ENCODE measurements around the gene WNT5A.
"Not testable (repeated sequence)": the region's sequence is repeated elsewhere in the genome, so short reads cannot be mapped to it uniquely, and the experiment has no call there.

Gene WNT5A

GRCh38 chr3:55505102-55505501 lies 18.0 kb upstream of the WNT5A start:
- not testable (repeated sequence) for DNase-seq

- DNase-seq, result no peak
These were observed 14.8 kb upstream of the WNT5A start for GRCh38 chr3:55501905-55502304.

- no peak for DNase-seq
These were observed 13.6 kb upstream of the WNT5A start for GRCh38 chr3:55500555-55501330.

GRCh38 chr3:55498520-55498919 lies 11.4 kb upstream of the WNT5A start:
- DNase-seq, result no peak

GRCh38 chr3:55497250-55497649 lies 10.1 kb upstream of the WNT5A start:
- DNase-seq, result no peak

- no peak for DNase-seq
These were observed 7.9 kb upstream of the WNT5A start for GRCh38 chr3:55494976-55495375.

- no peak for DNase-seq
These were observed 5.9 kb upstream of the WNT5A start for GRCh38 chr3:55492976-55493375.

- no peak for DNase-seq
These were observed 4.2 kb upstream of the WNT5A start for GRCh38 chr3:55491296-55491816.

- DNase-seq, result no peak
These were observed 3.3 kb upstream of the WNT5A start for GRCh38 chr3:55490276-55490913.

- DNase-seq, result no peak
These were observed 2.7 kb upstream of the WNT5A start for GRCh38 chr3:55489798-55490132.

- no peak for DNase-seq
These were observed 1.4 kb upstream of the WNT5A start for GRCh38 chr3:55488398-55489055.

- DNase-seq, result no peak
These were observed 505 bp upstream of the WNT5A start for GRCh38 chr3:55487381-55488241.

GRCh38 chr3:55486101-55486856 lies 827 bp downstream of the WNT5A start:
- no peak for DNase-seq

- DNase-seq, result no peak
These were observed 2.0 kb downstream of the WNT5A start for GRCh38 chr3:55484801-55485791.

- DNase-seq, result no peak
These were observed 2.9 kb downstream of the WNT5A start for GRCh38 chr3:55484191-55484689.

- DNase-seq, result no peak
These were observed 3.7 kb downstream of the WNT5A start for GRCh38 chr3:55483196-55484095.

- no peak for DNase-seq
These were observed 4.5 kb downstream of the WNT5A start for GRCh38 chr3:55482496-55483195.

GRCh38 chr3:55481744-55482495 lies 5.2 kb downstream of the WNT5A start:
- no peak for DNase-seq

Measured in CD4-positive, alpha-beta T cell treated with Interleukin-17A for 4 hours (primary cell).